ENCODE results near the gene EXOC3L2.

GRCh38 chr19:45202637-45203036 is 42.6 kb downstream of the EXOC3L2 start:
- TF ChIP-seq CTCF (conservative IDR thresholded peaks at IDR 0.05; ENCODE audit: low read depth, low read length) (no peak), EZH2 (IDR thresholded peaks at IDR 0.05; ENCODE audit: borderline replicate concordance, low read depth, low read length, poor library complexity, severe bottlenecking) (no peak)

Data from A673 (cell line).